ENCODE measurements around the gene FIG4.
"Not testable (repeated sequence)": the region's sequence is repeated elsewhere in the genome, so short reads cannot be mapped to it uniquely, and the experiment has no call there.

FIG4 gene

GRCh38 chr6:109841869-109842268 lies 150.8 kb downstream of the FIG4 start:
- no peak for TF ChIP-seq CTCF (IDR thresholded peaks at IDR 0.05)
- Histone ChIP-seq H3K4me1 (ENCODE audit: control insufficient read depth in 1 of 2, insufficient read depth in 1 of 2, low read depth in 1 of 2, low read length in 1 of 2) (no peaks in the 10 kb centered on the region), H3K27ac (no peak overlapping the region), H3K27me3 (no peaks in the 10 kb centered on the region), H3K9me3 (no peaks in the 10 kb centered on the region), H3K4me3 (ENCODE audit: low read depth in 1 of 2, low read length in 1 of 2) (no peak overlapping the region), H3K36me3 (no peaks in the 10 kb centered on the region)

GRCh38 chr6:109852713-109853112 lies 161.6 kb downstream of the FIG4 start:
- H3K4me3 ChIP-seq (ENCODE audit: low read depth in 1 of 2, low read length in 1 of 2): no peak overlapping the region
- TF ChIP-seq CTCF (IDR thresholded peaks at IDR 0.05): no peak
- no peaks in the 10 kb centered on the region for H3K36me3 ChIP-seq
- no peak overlapping the region for H3K27ac ChIP-seq
- H3K27me3 ChIP-seq: no peaks in the 10 kb centered on the region
- H3K9me3 ChIP-seq: no peaks in the 10 kb centered on the region
- no peaks in the 10 kb centered on the region for H3K4me1 ChIP-seq (ENCODE audit: control insufficient read depth in 1 of 2, insufficient read depth in 1 of 2, low read depth in 1 of 2, low read length in 1 of 2)

- Histone ChIP-seq H3K36me3 (no peaks in the 10 kb centered on the region), H3K9me3 (no peaks in the 10 kb centered on the region), H3K4me1 (ENCODE audit: control insufficient read depth in 1 of 2, insufficient read depth in 1 of 2, low read depth in 1 of 2, low read length in 1 of 2) (no peaks in the 10 kb centered on the region), H3K27ac (no peak overlapping the region), H3K27me3 (no peaks in the 10 kb centered on the region), H3K4me3 (ENCODE audit: low read depth in 1 of 2, low read length in 1 of 2) (no peak overlapping the region)
- TF ChIP-seq CTCF (IDR thresholded peaks at IDR 0.05): no peak
These were observed 162.3 kb downstream of the FIG4 start for GRCh38 chr6:109853426-109853825.

- H3K27me3 ChIP-seq: no peaks in the 10 kb centered on the region
- TF ChIP-seq CTCF (IDR thresholded peaks at IDR 0.05): no peak
- no peaks in the 10 kb centered on the region for H3K9me3 ChIP-seq
- H3K4me3 ChIP-seq (ENCODE audit: low read depth in 1 of 2, low read length in 1 of 2): no peak overlapping the region
- H3K4me1 ChIP-seq (ENCODE audit: control insufficient read depth in 1 of 2, insufficient read depth in 1 of 2, low read depth in 1 of 2, low read length in 1 of 2): no peaks in the 10 kb centered on the region
- H3K36me3 ChIP-seq: no peaks in the 10 kb centered on the region
- no peak overlapping the region for H3K27ac ChIP-seq
These were observed 162.9 kb downstream of the FIG4 start for GRCh38 chr6:109853951-109854350.

- no peaks in the 10 kb centered on the region for H3K27me3 ChIP-seq
- no peaks in the 10 kb centered on the region for H3K36me3 ChIP-seq
- H3K4me1 ChIP-seq (ENCODE audit: control insufficient read depth in 1 of 2, insufficient read depth in 1 of 2, low read depth in 1 of 2, low read length in 1 of 2): no peaks in the 10 kb centered on the region
- H3K4me3 ChIP-seq (ENCODE audit: low read depth in 1 of 2, low read length in 1 of 2): no peak overlapping the region
- no peaks in the 10 kb centered on the region for H3K9me3 ChIP-seq
- H3K27ac ChIP-seq: no peak overlapping the region
- TF ChIP-seq CTCF (IDR thresholded peaks at IDR 0.05): no peak
These were observed 163.6 kb downstream of the FIG4 start for GRCh38 chr6:109854541-109855308.

GRCh38 chr6:109855476-109856040 lies 164.5 kb downstream of the FIG4 start:
- H3K4me1 ChIP-seq (ENCODE audit: control insufficient read depth in 1 of 2, insufficient read depth in 1 of 2, low read depth in 1 of 2, low read length in 1 of 2); H3K27ac ChIP-seq: not testable (repeated sequence)

More at GRCh38 chr6:109855476-109856040, 164.5 kb downstream of the FIG4 start:
- H3K36me3 ChIP-seq; H3K4me3 ChIP-seq (ENCODE audit: low read depth in 1 of 2, low read length in 1 of 2); H3K9me3 ChIP-seq; H3K27me3 ChIP-seq: not testable (repeated sequence)

All from neutrophil (primary cell).